Peyer's patch (tissue), 4 donors: Measurements from ENCODE around the gene PLEKHA7. TPM values are rescaled to one million over a fixed set of nuclear protein-coding genes. Genes with fewer than 3 reads are reported as not detected.

Experiments used
- DNase-seq, 3 donors: peaks; one replicate each; pipeline ENCODE4 v3.0.0-alpha.2; 2017 to 2019
- H3K27ac ChIP-seq, 4 donors: fragments of 200-600 bp; sonication (generic); one replicate each; pipeline ENCODE4 v1.5.1; 2016 to 2019
- H3K27me3 ChIP-seq, 2 donors: fragments of 200-600 bp; sonication (generic); one replicate each; pipeline ENCODE4 v1.5.1; 2019
- H3K36me3 ChIP-seq, 3 donors: fragments of 200-600 bp; sonication (generic); one replicate each; pipeline ENCODE4 v1.5.1; 2016 to 2019
- H3K4me1 ChIP-seq, 4 donors: fragments of 200-600 bp; sonication (generic); one replicate each; pipeline ENCODE4 v1.5.1; 2016 to 2019
- H3K4me3 ChIP-seq, 4 donors: fragments of 200-600 bp; sonication (generic); 1 replicate in 3 of 4; 2 replicates in 1 of 4; pipeline ENCODE4 v1.5.1; 2016 to 2019; ENCODE audit warnings: mild to moderate bottlenecking in 1 of 4
- H3K9me3 ChIP-seq, 4 donors: fragments of 200-600 bp; sonication (generic); one replicate each; pipeline ENCODE4 v1.5.1; 2016 to 2019; ENCODE audit warnings: mild to moderate bottlenecking in 1 of 4
- POLR2A ChIP-seq, 2 donors: fragments of 450-650 bp; IDR thresholded peaks; one replicate each; pipeline ENCODE4 v1.5.1; 2017; ENCODE audit warnings: antibody characterized with exemption in 2 of 2, mild to moderate bottlenecking in 2 of 2, moderate library complexity in 2 of 2
- total RNA-seq, 4 donors: library from RNA; depleted of rRNA; stranded (reverse); fragments of >200 nt; gene quantifications; one replicate each; pipeline ENCODE4 v1.1.0, GENCODE V29; 2016
- TF ChIP-seq, protein P1 (sequence below), 6 experiments: fragments of 450-650 bp in 4 of 6; fragments of 200-600 bp in 2 of 6; sonication (generic) in 1 of 6; IDR thresholded peaks; one replicate each; pipeline ENCODE4 v1.5.1; 2017 to 2019; ENCODE audit warnings: antibody characterized with exemption in 6 of 6, mild to moderate bottlenecking in 3 of 6, moderate library complexity in 1 of 6

PLEKHA7 gene
- total RNA-seq, 4 donors from 2014 or later = 129 to 211 (median 176) TPM

- TF ChIP-seq POLR2A (IDR thresholded peaks at IDR 0.05) = no peak
- TF ChIP-seq, protein P1, sequence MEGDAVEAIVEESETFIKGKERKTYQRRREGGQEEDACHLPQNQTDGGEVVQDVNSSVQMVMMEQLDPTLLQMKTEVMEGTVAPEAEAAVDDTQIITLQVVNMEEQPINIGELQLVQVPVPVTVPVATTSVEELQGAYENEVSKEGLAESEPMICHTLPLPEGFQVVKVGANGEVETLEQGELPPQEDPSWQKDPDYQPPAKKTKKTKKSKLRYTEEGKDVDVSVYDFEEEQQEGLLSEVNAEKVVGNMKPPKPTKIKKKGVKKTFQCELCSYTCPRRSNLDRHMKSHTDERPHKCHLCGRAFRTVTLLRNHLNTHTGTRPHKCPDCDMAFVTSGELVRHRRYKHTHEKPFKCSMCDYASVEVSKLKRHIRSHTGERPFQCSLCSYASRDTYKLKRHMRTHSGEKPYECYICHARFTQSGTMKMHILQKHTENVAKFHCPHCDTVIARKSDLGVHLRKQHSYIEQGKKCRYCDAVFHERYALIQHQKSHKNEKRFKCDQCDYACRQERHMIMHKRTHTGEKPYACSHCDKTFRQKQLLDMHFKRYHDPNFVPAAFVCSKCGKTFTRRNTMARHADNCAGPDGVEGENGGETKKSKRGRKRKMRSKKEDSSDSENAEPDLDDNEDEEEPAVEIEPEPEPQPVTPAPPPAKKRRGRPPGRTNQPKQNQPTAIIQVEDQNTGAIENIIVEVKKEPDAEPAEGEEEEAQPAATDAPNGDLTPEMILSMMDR (IDR thresholded peaks at IDR 0.05) = no peak
- Histone ChIP-seq H3K4me1 (no peaks in the 10 kb centered on the region), H3K36me3 (peaks cover 0 to 19% (median 0%) of the 10 kb centered on the region in 3 donors), H3K9me3 (no peaks in the 10 kb centered on the region), H3K4me3 (no peak overlapping the region), H3K27me3 (no peaks in the 10 kb centered on the region), H3K27ac (no peak overlapping the region)
- DNase-seq = no peak
Observed at GRCh38 chr11:16773981-16774935, 240.0 kb downstream of the PLEKHA7 start.

DNA sequence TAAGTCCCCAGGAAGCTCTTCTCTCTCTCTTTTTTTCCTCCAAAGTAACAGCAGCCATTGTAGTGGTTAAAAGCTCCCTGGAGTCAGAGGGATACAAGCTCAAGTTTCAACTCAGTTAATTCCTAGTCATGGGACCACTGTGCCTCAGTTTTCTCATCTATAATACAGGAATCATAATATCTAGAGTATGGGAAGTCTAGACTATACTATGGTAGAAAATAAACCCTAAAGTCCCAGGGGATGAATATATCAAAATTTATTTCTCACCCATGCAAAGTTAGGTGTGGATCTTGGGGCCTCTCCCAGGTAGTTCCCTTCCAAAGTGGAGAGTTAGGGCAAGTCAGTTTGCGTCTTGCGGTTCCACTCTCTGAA lies 242.1 kb downstream of the PLEKHA7 start:
- no peak overlapping the region for H3K27ac ChIP-seq
- TF ChIP-seq, protein P1 (IDR thresholded peaks at IDR 0.05) = no peak
- no peak for TF ChIP-seq POLR2A (IDR thresholded peaks at IDR 0.05)
- no peaks in the 10 kb centered on the region for H3K27me3 ChIP-seq

DNA sequence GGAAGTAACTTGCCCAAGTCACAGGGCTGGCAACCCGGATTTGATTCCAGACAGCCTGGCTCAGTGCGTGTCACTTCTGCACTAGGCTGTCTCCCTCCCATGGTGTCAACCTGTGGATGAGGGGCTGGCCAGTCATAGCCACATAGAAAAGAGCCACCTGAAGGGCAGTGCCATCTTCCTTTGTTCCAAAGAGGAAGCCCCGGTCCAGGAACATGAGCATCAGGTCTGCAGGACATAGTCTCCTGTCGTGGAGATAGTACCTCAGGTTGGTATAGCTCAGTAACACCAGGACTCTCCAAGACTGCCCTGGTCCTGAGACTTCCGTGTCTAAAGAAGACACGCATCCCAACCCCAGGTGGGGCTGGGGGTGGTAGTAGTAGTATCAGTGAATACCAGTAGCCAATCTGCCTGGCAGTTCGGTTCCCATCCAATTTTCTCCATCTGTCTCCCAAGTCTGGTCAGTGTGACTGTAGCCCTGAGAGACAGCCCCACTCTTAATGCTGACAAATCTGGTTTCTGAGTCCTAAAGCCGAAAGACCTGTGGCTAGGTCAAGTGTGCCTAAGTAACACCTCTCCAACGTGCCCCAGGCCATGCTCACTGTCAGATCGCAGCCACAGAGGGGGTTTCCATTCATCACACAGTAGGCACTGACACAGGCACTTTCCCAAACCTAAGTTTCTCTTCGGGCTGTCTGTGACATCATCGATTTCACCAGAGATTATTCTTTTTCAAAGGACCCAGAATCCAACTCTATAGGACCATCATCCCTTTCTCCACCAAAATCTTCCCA lies 242.7 kb downstream of the PLEKHA7 start:
- H3K36me3 ChIP-seq = peaks cover 0 to 11% (median 0%) of the 10 kb centered on the region in 3 donors
- no peaks in the 10 kb centered on the region for H3K9me3 ChIP-seq
- H3K27me3 ChIP-seq = no peaks in the 10 kb centered on the region
- H3K27ac ChIP-seq = no peak overlapping the region
- no peak for DNase-seq
- H3K4me3 ChIP-seq = no peak overlapping the region
- TF ChIP-seq POLR2A (IDR thresholded peaks at IDR 0.05) = no peak
- H3K4me1 ChIP-seq = no peaks in the 10 kb centered on the region

More for the DNA sequence above, 242.1 kb downstream of the PLEKHA7 start:
- Histone ChIP-seq H3K4me1 (no peaks in the 10 kb centered on the region), H3K9me3 (no peaks in the 10 kb centered on the region), H3K4me3 (no peak overlapping the region), H3K36me3 (peaks cover 0 to 11% (median 0%) of the 10 kb centered on the region in 3 donors)
- DNase-seq = no peak

GRCh38 chr11:16770016-16770415 lies 244.2 kb downstream of the PLEKHA7 start:
- TF ChIP-seq, protein P1 (IDR thresholded peaks at IDR 0.05) = no peak
- no peak for TF ChIP-seq POLR2A (IDR thresholded peaks at IDR 0.05)
- Histone ChIP-seq H3K36me3 (peaks cover 0 to 5% (median 0%) of the 10 kb centered on the region in 3 donors), H3K27me3 (no peaks in the 10 kb centered on the region), H3K4me3 (no peak overlapping the region), H3K4me1 (no peaks in the 10 kb centered on the region), H3K9me3 (no peaks in the 10 kb centered on the region), H3K27ac (no peak overlapping the region)
- no peak for DNase-seq

DNA sequence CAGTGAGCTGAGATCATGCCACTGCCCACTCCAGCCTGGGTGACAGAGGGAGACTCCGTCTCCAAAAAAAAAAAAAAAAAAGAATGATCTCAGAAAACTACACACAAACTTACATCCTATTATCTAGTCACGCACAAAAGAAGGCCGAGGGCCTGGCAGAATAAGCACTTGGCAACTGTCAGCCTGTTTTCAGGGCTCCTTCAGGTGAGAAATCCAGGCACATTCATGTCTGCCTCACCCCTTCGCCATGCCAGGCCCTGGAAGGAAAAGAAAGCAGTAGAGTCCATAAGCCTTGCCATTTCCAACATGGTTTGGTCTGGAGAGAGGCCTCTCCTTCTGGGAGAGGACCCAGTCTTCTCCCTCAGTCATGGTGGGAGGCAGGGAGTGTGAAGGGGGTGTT lies 244.8 kb downstream of the PLEKHA7 start:
- no peak overlapping the region for H3K27ac ChIP-seq
- no peak for TF ChIP-seq POLR2A (IDR thresholded peaks at IDR 0.05)
- TF ChIP-seq, protein P1 (IDR thresholded peaks at IDR 0.05) = no peak
- H3K4me3 ChIP-seq = no peak overlapping the region
- no peaks in the 10 kb centered on the region for H3K9me3 ChIP-seq
- no peak for DNase-seq
- peaks cover 0 to 5% (median 0%) of the 10 kb centered on the region in 3 donors for H3K36me3 ChIP-seq
- no peaks in the 10 kb centered on the region for H3K27me3 ChIP-seq
- no peaks in the 10 kb centered on the region for H3K4me1 ChIP-seq

GRCh38 chr11:16767957-16768356 lies 246.3 kb downstream of the PLEKHA7 start:
- no peaks in the 10 kb centered on the region for H3K4me1 ChIP-seq
- no peaks in the 10 kb centered on the region for H3K36me3 ChIP-seq
- no peak overlapping the region for H3K4me3 ChIP-seq
- no peak for DNase-seq
- H3K27me3 ChIP-seq = no peaks in the 10 kb centered on the region
- no peak overlapping the region for H3K27ac ChIP-seq
- TF ChIP-seq POLR2A (IDR thresholded peaks at IDR 0.05) = no peak
- TF ChIP-seq, protein P1 (IDR thresholded peaks at IDR 0.05) = no peak
- no peaks in the 10 kb centered on the region for H3K9me3 ChIP-seq
